OCI-LY7 (cell line): Measurements from ENCODE around the gene VWA7. TPM values are rescaled to one million over a fixed set of nuclear protein-coding genes. Genes with fewer than 3 reads are reported as not detected.

Experiments used
- BruUV-seq: library from RNA; stranded (reverse); fragments of 400-500 nt; replicated peaks from 2 replicates; lab custom pipeline; 2021; lab: Mats Ljungman, UMichigan
- CTCF ChIA-PET: fragments of 300-600 bp; sonication (Branson Sonifier 250); formaldehyde crosslinking; loops from one replicate; lab custom pipeline; 2022; ENCODE audit warnings: antibody characterized with exemption; ENCODE audit not compliant: unreplicated experiment; lab: Charles Lee
- POLR2A ChIA-PET: fragments of 300-600 bp; sonication (Branson Sonifier 250); formaldehyde crosslinking; loops from one replicate; lab custom pipeline; 2022; ENCODE audit warnings: antibody characterized with exemption; lab: Charles Lee
- DNase-seq: peaks from one replicate; pipeline ENCODE4 v3.0.0-alpha.2; 2015; ENCODE audit warnings: low spot score
- H2AFZ ChIP-seq: fragments of 200-600 bp; sonication (generic), shearing (Covaris generic); 2 replicates; pipeline ENCODE4 v1.6.1; 2014; ENCODE audit warnings: mild to moderate bottlenecking, antibody characterized with exemption, low read length, moderate library complexity
- H3K27ac ChIP-seq: fragments of 200-600 bp; sonication (generic); 2 replicates; pipeline ENCODE4 v1.5.1; 2014; ENCODE audit warnings: mixed run types, low read depth, mild to moderate bottlenecking, moderate library complexity, low read length, inconsistent platforms; ENCODE audit not compliant: poor library complexity, severe bottlenecking
- H3K36me3 ChIP-seq: fragments of 200-600 bp; sonication (generic); 2 replicates; pipeline ENCODE4 v1.6.1; 2014; ENCODE audit warnings: mild to moderate bottlenecking, antibody characterized with exemption, low read length, moderate library complexity, mixed read lengths; ENCODE audit not compliant: insufficient read depth
- H3K4me1 ChIP-seq: fragments of 200-600 bp; sonication (generic); 2 replicates; pipeline ENCODE4 v1.5.1; 2014; ENCODE audit warnings: mild to moderate bottlenecking, low read length; ENCODE audit not compliant: insufficient read depth, poor library complexity, severe bottlenecking
- H3K4me2 ChIP-seq: fragments of 200-600 bp; sonication (generic); 2 replicates; pipeline ENCODE4 v1.6.1; 2014; ENCODE audit warnings: mild to moderate bottlenecking, low read length
- H3K4me3 ChIP-seq: fragments of 200-600 bp; sonication (generic); 2 replicates; pipeline ENCODE4 v1.5.1; 2014; ENCODE audit warnings: mild to moderate bottlenecking, low read depth, low read length; ENCODE audit not compliant: poor library complexity, severe bottlenecking
- H3K79me2 ChIP-seq: fragments of 200-600 bp; sonication (generic); 2 replicates; pipeline ENCODE4 v1.6.1; 2016; ENCODE audit warnings: low read depth, mild to moderate bottlenecking, low read length, moderate library complexity, mixed read lengths; ENCODE audit not compliant: insufficient read depth
- H3K9me2 ChIP-seq: fragments of 200-600 bp; sonication (generic); 2 replicates; pipeline ENCODE4 v1.6.1; 2016; ENCODE audit warnings: mild to moderate bottlenecking, low read length, mixed read lengths; ENCODE audit not compliant: insufficient read depth
- H3K9me3 ChIP-seq: fragments of 200-600 bp; sonication (generic); 2 replicates; pipeline ENCODE4 v1.6.1; 2014; ENCODE audit warnings: mild to moderate bottlenecking, mixed run types, low read length, mixed read lengths
- H4K20me1 ChIP-seq: fragments of 200-600 bp; sonication (generic); 2 replicates; pipeline ENCODE4 v1.6.1; 2014; ENCODE audit warnings: mild to moderate bottlenecking, antibody characterized with exemption, low read length, moderate library complexity, mixed read lengths; ENCODE audit not compliant: insufficient read depth
- CTCF ChIP-seq: fragments of 200-600 bp; sonication (generic); conservative IDR thresholded peaks from 2 replicates; pipeline ENCODE4 v1.5.1; 2014; ENCODE audit warnings: mild to moderate bottlenecking, antibody characterized with exemption, low read length, moderate library complexity, mixed read lengths
- EZH2phosphoT487 ChIP-seq: fragments of 200-600 bp; sonication (generic); IDR thresholded peaks from 2 replicates; pipeline ENCODE4 v1.6.1; 2018; ENCODE audit warnings: low read depth, borderline replicate concordance, mild to moderate bottlenecking, mixed run types, antibody characterized with exemption, low read length, moderate library complexity, mixed read lengths
- intact Hi-C: fragments of 100-400 bp; cut with micrococcal nuclease; formaldehyde crosslinking; loops from one replicate; pipeline ENCODE4 v1.10.0; 2022; ENCODE audit not compliant: unreplicated experiment
- total RNA-seq, 2 experiments: library from RNA; depleted of rRNA in 1 of 2; stranded (reverse); fragments of >200 nt in 1 of 2; shearing (Covaris generic) in 1 of 2; gene quantifications; 2 replicates each; pipeline ENCODE4 v1.2.3, GENCODE V29; 2014 to 2022

Gene VWA7
- total RNA-seq, 2 experiments from 2014 or later = 2.2 to 6.5 TPM

GRCh38 chr6:31734821-31735406, 42.2 kb downstream of the VWA7 start:
- Histone ChIP-seq H3K4me3 (peak overlapping the region; percentile 78), H3K79me2 (peaks cover 34% of the 10 kb centered on the region), H4K20me1 (0 out of 2 replicates have a peak, but pooled peaks cover 8% of the 10 kb centered on the region), H3K4me2 (peak overlapping the region; percentile 76), H3K9me2 (no peaks in the 10 kb centered on the region), H3K9me3 (no peaks in the 10 kb centered on the region), H3K36me3 (peaks cover 43% of the 10 kb centered on the region), H2AFZ (no peak overlapping the region), H3K4me1 (peaks cover 53% of the 10 kb centered on the region), H3K27ac (peak overlapping the region; percentile 93)
- CTCF ChIA-PET = no interaction called here
- intact Hi-C loops = no loop called here
- no TSS peak for BruUV-seq
- POLR2A ChIA-PET = interaction anchor here (0.5 to 7.1 kb wide), 7 partner anchors 26 to 521 kb away, joined by 3 to 43 read pairs (median 4); partner anchors contain the start of gene HSPA1B
- DNase-seq = peak; percentile 67
- no peak for TF ChIP-seq CTCF
- no peak for TF ChIP-seq EZH2phosphoT487

GRCh38 chr6:31734247-31734820, 42.8 kb downstream of the VWA7 start:
- no peaks in the 10 kb centered on the region for H3K9me3 ChIP-seq
- H3K4me1 ChIP-seq = peaks cover 57% of the 10 kb centered on the region
- intact Hi-C loops = no loop called here
- ChIA-PET POLR2A (interaction anchor here (1.2 to 7.1 kb wide), 4 partner anchors 35 to 97 kb away, joined by 3 to 43 read pairs (median 10); partner anchors contain the start of gene HSPA1B), CTCF (no interaction called here)
- no peak overlapping the region for H2AFZ ChIP-seq
- H3K79me2 ChIP-seq = peaks cover 34% of the 10 kb centered on the region
- H3K27ac ChIP-seq = peak overlapping the region; percentile 93
- no TSS peak for BruUV-seq
- H3K36me3 ChIP-seq = peaks cover 43% of the 10 kb centered on the region
- TF ChIP-seq EZH2phosphoT487 (no peak), CTCF (no peak)
- no peak for DNase-seq
- no peaks in the 10 kb centered on the region for H3K9me2 ChIP-seq
- H3K4me2 ChIP-seq = peak overlapping the region; percentile 76
- 0 out of 2 replicates have a peak, but pooled peaks cover 8% of the 10 kb centered on the region for H4K20me1 ChIP-seq
- H3K4me3 ChIP-seq = peak overlapping the region; percentile 78

- no peaks in the 10 kb centered on the region for H3K9me2 ChIP-seq
- H3K79me2 ChIP-seq = peaks cover 34% of the 10 kb centered on the region
- peaks cover 57% of the 10 kb centered on the region for H3K4me1 ChIP-seq
- intact Hi-C loops = no loop called here
- ChIA-PET POLR2A (no interaction called here), CTCF (no interaction called here)
- H4K20me1 ChIP-seq = 0 out of 2 replicates have a peak, but pooled peaks cover 8% of the 10 kb centered on the region
- H3K4me2 ChIP-seq = peak overlapping the region; percentile 76
- H3K9me3 ChIP-seq = no peaks in the 10 kb centered on the region
- peak overlapping the region; percentile 93 for H3K27ac ChIP-seq
- no peak for DNase-seq
- H2AFZ ChIP-seq = no peak overlapping the region
- H3K36me3 ChIP-seq = peaks cover 43% of the 10 kb centered on the region
- TF ChIP-seq EZH2phosphoT487 (no peak), CTCF (no peak)
- H3K4me3 ChIP-seq = peak overlapping the region; percentile 78
- BruUV-seq = no TSS peak
Measured at GRCh38 chr6:31733734-31734133, 43.4 kb downstream of the VWA7 start.
